Endothelial cell of coronary artery (primary cell): ENCODE measurements around the gene NELFCD. TPM values are rescaled to one million over a fixed set of nuclear protein-coding genes. Genes with fewer than 3 reads are reported as not detected.

Source experiments
- total RNA-seq: library from RNA; depleted of rRNA; stranded (reverse); fragments of >200 nt; gene quantifications from 2 replicates; pipeline ENCODE4 v1.2.3, GENCODE V29; 2014

Gene NELFCD
- total RNA-seq: 46.0 and 65.6 TPM in 2 replicates

GRCh38 chr20:58980711-58981627, at the start of gene NELFCD:
NELFCD (plus strand) TSS chr20:58981256; CDS start chr20:58981310, 54 bp downstream.

GRCh38 chr20:59006864-59007664, 26.0 kb downstream of the NELFCD start, which contains the start of gene CTSZ:
CTSZ (minus strand) TSS chr20:59007254; CDS start chr20:59007128, 126 bp downstream.

GRCh38 chr20:59019217-59019616, 38.2 kb downstream of the NELFCD start, which contains the start of gene TUBB1:
TUBB1 (plus strand) TSS chr20:59019429; CDS start chr20:59019523, 94 bp downstream.

GRCh38 chr20:59032023-59032712, 51.1 kb downstream of the NELFCD start, which contains the start of gene ATP5F1E:
ATP5F1E (minus strand) TSS chr20:59032335; CDS start chr20:59032251, 84 bp downstream.

GRCh38 chr20:59042151-59042795, 61.2 kb downstream of the NELFCD start, which contains the start of gene PRELID3B:
PRELID3B (minus strand) TSS chr20:59042786; CDS start chr20:59042730, 56 bp downstream.

Other genes starting within 250 kb of the NELFCD start
- 0.27 and 0.85 TPM in 2 replicates for gene GNAS-AS1, start 130.4 kb upstream of the NELFCD start, total RNA-seq
- 401 and 586 TPM in 2 replicates for gene GNAS, start 128.5 kb upstream of the NELFCD start, total RNA-seq
- gene CTSZ, start 26.0 kb downstream of the NELFCD start, total RNA-seq: 220 and 337 TPM in 2 replicates
- gene TUBB1, start 38.2 kb downstream of the NELFCD start, total RNA-seq: not detected in 2 replicates
- 34.1 and 35.4 TPM in 2 replicates for gene ATP5F1E, start 51.1 kb downstream of the NELFCD start, total RNA-seq
- 87.7 and 88.4 TPM in 2 replicates for gene PRELID3B, start 61.5 kb downstream of the NELFCD start, total RNA-seq
- not detected in 2 replicates for gene ZNF831, start 182.6 kb downstream of the NELFCD start, total RNA-seq